GM18868 (cell line): ENCODE results near the gene VTI1A.
"Not testable (repeated sequence)": the region's sequence is repeated elsewhere in the genome, so short reads cannot be mapped to it uniquely, and the experiment has no call there.

Source experiments
- ATAC-seq: cut with Tn5 transposase; IDR thresholded peaks from one replicate; pipeline ENCODE4 v1.9.1; 2021; ENCODE audit warnings: mild to moderate bottlenecking, moderate library complexity; ENCODE audit not compliant: unreplicated experiment

VTI1A gene

GRCh38 chr10:112446855-112447619 lies at the start of gene VTI1A, which contains the start of gene ZDHHC6:
VTI1A (plus strand) TSS chr10:112447215; CDS start chr10:112447374, 159 bp downstream.
ZDHHC6 (minus strand) TSS chr10:112446914; CDS start chr10:112445436, 1,478 bp downstream.
- ATAC-seq, result peak; percentile 95

- no peak for ATAC-seq
These were observed 49.4 kb upstream of the VTI1A start for GRCh38 chr10:112397592-112397991.

GRCh38 chr10:112402917-112403316 lies 44.1 kb upstream of the VTI1A start:
- ATAC-seq, result no peak

GRCh38 chr10:112404617-112405016 lies 42.4 kb upstream of the VTI1A start:
- ATAC-seq, result no peak

- ATAC-seq, result not testable (repeated sequence)
These were observed 40.2 kb upstream of the VTI1A start for GRCh38 chr10:112406806-112407205.

- no peak for ATAC-seq
These were observed 39.3 kb upstream of the VTI1A start for GRCh38 chr10:112407696-112408095.

GRCh38 chr10:112409299-112409698 lies 37.7 kb upstream of the VTI1A start:
- ATAC-seq, result no peak

GRCh38 chr10:112409755-112410154 lies 37.3 kb upstream of the VTI1A start:
- ATAC-seq, result no peak

GRCh38 chr10:112412696-112413095 lies 34.3 kb upstream of the VTI1A start:
- no peak for ATAC-seq

GRCh38 chr10:112421731-112422130 lies 25.3 kb upstream of the VTI1A start:
- ATAC-seq, result no peak

GRCh38 chr10:112424651-112425050 lies 22.4 kb upstream of the VTI1A start:
- ATAC-seq, result no peak

GRCh38 chr10:112426111-112426510 lies 20.9 kb upstream of the VTI1A start:
- ATAC-seq, result no peak

- ATAC-seq, result no peak
These were observed 17.9 kb upstream of the VTI1A start for GRCh38 chr10:112429147-112429546.

GRCh38 chr10:112429654-112430230 lies 17.3 kb upstream of the VTI1A start:
- no peak for ATAC-seq

GRCh38 chr10:112433136-112433535 lies 13.9 kb upstream of the VTI1A start:
- ATAC-seq, result no peak

GRCh38 chr10:112434988-112435619 lies 11.9 kb upstream of the VTI1A start:
- no peak for ATAC-seq

- no peak for ATAC-seq
These were observed 8.7 kb upstream of the VTI1A start for GRCh38 chr10:112438356-112438755.

- no peak for ATAC-seq
These were observed 5.5 kb upstream of the VTI1A start for GRCh38 chr10:112441520-112441919.

GRCh38 chr10:112442063-112442462 lies 5.0 kb upstream of the VTI1A start:
- no peak for ATAC-seq

- ATAC-seq, result peak; percentile 40
These were observed 760 bp upstream of the VTI1A start for GRCh38 chr10:112446055-112446854.

GRCh38 chr10:112447620-112447928 lies 559 bp downstream of the VTI1A start:
- ATAC-seq, result no peak
